Inferior parietal cortex (tissue), 1 donor: Measurements from ENCODE around the gene IMPA2.
"Not testable (repeated sequence)": the region's sequence is repeated elsewhere in the genome, so short reads cannot be mapped to it uniquely, and the experiment has no call there.

Experiments used
- DNase-seq: peaks from one replicate; pipeline ENCODE4 v3.0.0-alpha.2; 2016; ENCODE audit errors: extremely low spot score

The IMPA2 gene

GRCh38 chr18:12048010-12048826, 66.9 kb downstream of the IMPA2 start:
- no peak for DNase-seq

GRCh38 chr18:12048827-12049175, 67.5 kb downstream of the IMPA2 start:
- no peak for DNase-seq

GRCh38 chr18:12049978-12050811, 68.9 kb downstream of the IMPA2 start:
- no peak for DNase-seq

- DNase-seq = no peak
These were observed 71.6 kb downstream of the IMPA2 start for GRCh38 chr18:12052866-12053265.

- no peak for DNase-seq
These were observed 72.0 kb downstream of the IMPA2 start for GRCh38 chr18:12053289-12053688.

GRCh38 chr18:12056034-12056883, 75.0 kb downstream of the IMPA2 start:
- DNase-seq = no peak

GRCh38 chr18:12056884-12057402, 75.6 kb downstream of the IMPA2 start:
- no peak for DNase-seq

GRCh38 chr18:12057419-12058039, 76.2 kb downstream of the IMPA2 start:
- DNase-seq = no peak

- DNase-seq = no peak
These were observed 78.3 kb downstream of the IMPA2 start for GRCh38 chr18:12059334-12060181.

- no peak for DNase-seq
These were observed 79.0 kb downstream of the IMPA2 start for GRCh38 chr18:12060182-12060870.

GRCh38 chr18:12061685-12062084, 80.4 kb downstream of the IMPA2 start:
- DNase-seq = no peak

- no peak for DNase-seq
These were observed 81.7 kb downstream of the IMPA2 start for GRCh38 chr18:12062974-12063373.

GRCh38 chr18:12064086-12064763, 82.9 kb downstream of the IMPA2 start:
- DNase-seq = no peak

- no peak for DNase-seq
These were observed 84.1 kb downstream of the IMPA2 start for GRCh38 chr18:12065397-12065796.

- DNase-seq = no peak
These were observed 85.7 kb downstream of the IMPA2 start for GRCh38 chr18:12066910-12067511.

- DNase-seq = no peak
These were observed 86.4 kb downstream of the IMPA2 start for GRCh38 chr18:12067671-12068070.

- not testable (repeated sequence) for DNase-seq
These were observed 87.1 kb downstream of the IMPA2 start for GRCh38 chr18:12068316-12068949.

- DNase-seq = no peak
These were observed 87.6 kb downstream of the IMPA2 start for GRCh38 chr18:12068950-12069320.
